HUES48 (cell line): ENCODE results near the gene DUS3L.

Source experiments
- H3K27ac ChIP-seq: one replicate; pipeline ENCODE4 v1.7.0; 2013; ENCODE audit warnings: low read depth, low read length, inconsistent platforms
- H3K27me3 ChIP-seq: 2 replicates; pipeline ENCODE4 v1.6.1; 2013; ENCODE audit warnings: mild to moderate bottlenecking, low read length; ENCODE audit not compliant: control insufficient read depth, insufficient read depth
- H3K36me3 ChIP-seq: 2 replicates; pipeline ENCODE4 v1.6.1; 2013; ENCODE audit warnings: low read length; ENCODE audit not compliant: control insufficient read depth, insufficient read depth
- H3K4me1 ChIP-seq: 2 replicates; pipeline ENCODE4 v1.6.1; 2013; ENCODE audit warnings: mild to moderate bottlenecking, low read length; ENCODE audit not compliant: control insufficient read depth, insufficient read depth
- H3K4me3 ChIP-seq: 2 replicates; pipeline ENCODE4 v1.5.1; 2013; ENCODE audit warnings: mild to moderate bottlenecking, low read depth, low read length
- H3K9ac ChIP-seq: 2 replicates; pipeline ENCODE4 v1.6.1; 2013; ENCODE audit warnings: mild to moderate bottlenecking, low read depth, low read length, moderate library complexity
- H3K9me3 ChIP-seq: 2 replicates; pipeline ENCODE4 v1.6.1; 2013; ENCODE audit warnings: low read length; ENCODE audit not compliant: control insufficient read depth, insufficient read depth

Gene DUS3L

GRCh38 chr19:5828661-5829566 is 38.0 kb upstream of the DUS3L start:
- Histone ChIP-seq H3K4me1 (peaks cover 3% of the 10 kb centered on the region; the same call in 1 of the 2 replicates), H3K9me3 (no peaks in the 10 kb centered on the region), H3K27ac (peak overlapping the region; percentile 93), H3K4me3 (peak overlapping the region; percentile 87), H3K27me3 (no peaks in the 10 kb centered on the region), H3K36me3 (no peaks in the 10 kb centered on the region), H3K9ac (peak overlapping the region; percentile 93)

DNA sequence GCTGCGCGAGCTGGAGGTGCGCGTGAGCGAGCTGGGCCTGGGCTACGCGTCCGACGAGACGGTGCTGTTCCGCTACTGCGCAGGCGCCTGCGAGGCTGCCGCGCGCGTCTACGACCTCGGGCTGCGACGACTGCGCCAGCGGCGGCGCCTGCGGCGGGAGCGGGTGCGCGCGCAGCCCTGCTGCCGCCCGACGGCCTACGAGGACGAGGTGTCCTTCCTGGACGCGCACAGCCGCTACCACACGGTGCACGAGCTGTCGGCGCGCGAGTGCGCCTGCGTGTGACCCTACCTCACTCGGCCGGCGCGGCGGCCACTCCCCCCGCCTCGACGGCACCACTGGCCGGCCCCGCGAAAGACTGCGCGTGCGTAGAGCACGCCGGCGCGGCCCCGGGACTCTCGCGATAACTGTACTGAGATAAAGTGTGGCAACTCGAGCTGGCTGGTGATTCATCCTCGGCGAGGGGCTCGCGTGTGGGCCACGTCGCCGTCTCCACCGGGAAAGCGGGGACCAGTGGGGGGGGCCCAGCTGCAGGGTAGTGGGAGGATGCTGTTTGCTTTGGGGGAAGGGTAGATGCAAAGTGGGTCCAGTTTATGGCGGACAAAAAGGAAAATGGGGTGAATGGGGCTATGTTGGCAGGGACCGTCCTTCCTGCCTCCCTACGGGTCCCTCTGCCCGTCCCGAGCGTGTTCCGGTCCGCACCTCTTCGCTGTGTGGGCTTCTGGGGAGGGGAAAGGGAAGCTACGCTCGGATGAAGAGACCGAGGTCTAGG is 37.1 kb upstream of the DUS3L start:
- peak overlapping the region; percentile 93 for H3K27ac ChIP-seq

GRCh38 chr19:5827342-5827890 is 36.5 kb upstream of the DUS3L start:
- Histone ChIP-seq H3K4me3 (peak overlapping the region; percentile 87), H3K27ac (peak overlapping the region; percentile 93), H3K4me1 (peaks cover 3% of the 10 kb centered on the region; the same call in 1 of the 2 replicates), H3K9me3 (no peaks in the 10 kb centered on the region), H3K27me3 (no peaks in the 10 kb centered on the region), H3K36me3 (no peaks in the 10 kb centered on the region), H3K9ac (no peak overlapping the region)

More for the DNA sequence above, 37.1 kb upstream of the DUS3L start:
- Histone ChIP-seq H3K4me3 (peak overlapping the region; percentile 87), H3K9me3 (no peaks in the 10 kb centered on the region), H3K36me3 (no peaks in the 10 kb centered on the region), H3K27me3 (no peaks in the 10 kb centered on the region), H3K9ac (peak overlapping the region; percentile 93), H3K4me1 (peaks cover 3% of the 10 kb centered on the region; the same call in 1 of the 2 replicates)

DNA sequence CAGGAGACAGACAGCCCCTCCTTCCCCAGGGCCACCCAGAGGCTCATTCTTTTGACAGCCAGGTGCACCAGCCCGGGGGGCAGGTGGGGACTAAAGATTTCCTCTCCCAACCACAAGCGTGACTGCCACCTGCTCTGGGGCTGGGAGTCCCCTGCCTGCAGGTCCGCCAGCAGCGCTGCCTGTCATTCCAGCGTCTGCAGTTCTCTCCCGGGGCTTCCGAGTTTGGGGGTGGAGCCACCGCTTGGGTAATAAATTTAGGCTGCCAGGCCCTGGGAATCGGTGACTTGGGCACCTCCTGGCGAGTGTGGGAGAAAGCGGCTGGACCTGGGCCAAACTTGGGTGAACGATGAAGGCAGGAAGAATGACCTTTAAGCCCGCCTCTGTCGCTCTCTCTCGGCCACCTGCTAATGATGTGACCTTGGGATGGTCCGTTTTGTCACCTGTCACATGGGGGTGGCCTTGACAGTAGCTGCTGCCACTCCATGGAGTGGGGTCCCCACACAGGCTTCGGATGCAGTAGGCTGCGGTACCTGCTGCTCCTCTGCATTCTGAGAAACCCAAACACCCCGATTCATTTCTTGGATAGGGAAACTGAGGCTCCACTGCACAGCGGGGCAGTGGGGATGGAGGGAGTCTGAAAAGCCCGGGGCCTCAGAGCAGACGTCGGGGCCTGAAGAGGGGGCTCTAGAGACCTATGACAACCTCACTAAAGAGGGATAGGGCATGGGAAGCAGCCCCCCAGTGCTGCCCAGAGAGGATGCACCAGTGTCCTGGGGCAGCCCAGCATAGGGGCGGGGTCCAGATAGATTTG is 35.8 kb upstream of the DUS3L start:
- H3K36me3 ChIP-seq: no peaks in the 10 kb centered on the region
- no peak overlapping the region; the same call in 1 of the 2 replicates for H3K4me3 ChIP-seq

DNA sequence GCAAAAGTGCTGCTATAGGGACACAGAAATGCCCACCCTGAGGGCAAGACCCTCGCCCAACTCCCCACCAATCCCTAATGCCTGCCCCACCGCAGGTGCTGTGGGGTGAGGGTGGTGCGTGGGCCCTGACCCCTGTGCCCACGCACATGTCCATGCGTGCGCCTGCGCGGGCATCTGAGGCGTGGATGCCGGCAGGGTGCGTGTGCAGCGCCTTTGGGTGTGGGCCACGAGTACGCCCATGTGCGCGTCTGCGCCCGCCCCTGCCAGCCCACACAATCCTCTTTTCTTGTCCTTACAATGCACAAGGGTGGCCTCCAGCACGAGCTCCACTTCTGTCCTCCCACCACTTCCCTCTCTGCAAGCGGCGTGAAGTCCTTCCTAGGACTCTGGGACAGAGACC is 34.2 kb upstream of the DUS3L start:
- no peaks in the 10 kb centered on the region for H3K9me3 ChIP-seq
- peaks cover 3% of the 10 kb centered on the region; the same call in 1 of the 2 replicates for H3K4me1 ChIP-seq
- H3K27ac ChIP-seq: no peak overlapping the region
- H3K4me3 ChIP-seq: no peak overlapping the region
- no peaks in the 10 kb centered on the region for H3K27me3 ChIP-seq
- no peaks in the 10 kb centered on the region for H3K36me3 ChIP-seq
- no peak overlapping the region for H3K9ac ChIP-seq

More for the DNA sequence above, 35.8 kb upstream of the DUS3L start:
- Histone ChIP-seq H3K27ac (no peak overlapping the region), H3K27me3 (no peaks in the 10 kb centered on the region), H3K9ac (no peak overlapping the region), H3K4me1 (peaks cover 3% of the 10 kb centered on the region; the same call in 1 of the 2 replicates), H3K9me3 (no peaks in the 10 kb centered on the region)

DNA sequence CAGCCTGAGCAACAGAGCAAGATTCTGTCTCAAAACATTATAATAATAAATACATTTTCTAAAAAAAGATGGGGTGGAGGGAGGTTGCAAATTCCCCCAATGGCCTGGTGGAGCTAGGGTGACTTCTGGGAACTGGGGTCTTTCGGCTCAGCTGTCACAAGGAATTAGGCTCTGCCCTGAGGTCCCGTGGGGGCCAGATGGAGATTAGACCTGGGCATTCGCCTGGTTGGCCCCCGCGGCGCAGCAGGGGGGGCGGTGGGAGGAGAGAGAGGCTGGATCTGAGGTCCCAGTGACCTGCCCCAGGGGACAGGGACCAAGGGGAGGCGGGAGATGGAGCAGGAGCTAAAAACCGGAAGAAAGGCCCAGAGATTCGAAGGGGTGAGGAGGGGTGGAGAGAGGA is 33.8 kb upstream of the DUS3L start:
- no peaks in the 10 kb centered on the region for H3K9me3 ChIP-seq
- no peak overlapping the region for H3K4me3 ChIP-seq
- H3K36me3 ChIP-seq: no peaks in the 10 kb centered on the region
- H3K4me1 ChIP-seq: peaks cover 3% of the 10 kb centered on the region; the same call in 1 of the 2 replicates
- H3K27ac ChIP-seq: no peak overlapping the region
- H3K27me3 ChIP-seq: no peaks in the 10 kb centered on the region
- H3K9ac ChIP-seq: no peak overlapping the region

DNA sequence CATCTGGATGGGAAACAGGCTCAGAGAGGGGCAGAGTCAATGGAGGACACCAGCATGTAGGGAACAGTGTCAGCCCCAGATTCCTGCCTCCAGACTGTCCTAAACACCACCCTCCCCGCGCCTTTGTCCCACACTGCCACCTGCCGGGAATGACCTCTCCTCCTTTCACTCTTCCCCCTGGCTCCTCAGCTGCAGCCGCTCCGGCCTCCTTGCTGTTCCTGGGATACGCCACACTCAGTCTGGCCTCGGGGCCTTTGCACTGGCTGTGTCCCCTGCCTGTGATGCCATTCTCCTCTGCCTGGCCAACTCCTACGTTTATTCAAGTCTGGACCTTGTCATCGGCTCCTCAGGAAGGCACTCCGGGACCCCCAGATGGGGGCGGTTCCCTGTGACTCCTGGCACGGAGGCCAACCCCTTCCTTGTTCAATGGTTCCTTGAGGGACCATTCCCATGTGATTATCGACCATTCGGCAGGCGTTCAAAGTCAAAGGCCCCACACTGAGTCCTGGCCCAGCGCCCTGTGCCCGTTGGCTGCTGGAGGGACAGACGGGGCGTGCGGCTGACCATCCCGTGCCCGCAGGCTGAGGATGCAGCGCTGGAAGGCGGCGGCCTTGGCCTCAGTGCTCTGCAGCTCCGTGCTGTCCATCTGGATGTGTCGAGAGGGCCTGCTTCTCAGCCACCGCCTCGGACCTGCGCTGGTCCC is 32.8 kb upstream of the DUS3L start:
- Histone ChIP-seq H3K9ac (no peak overlapping the region), H3K4me3 (no peak overlapping the region), H3K36me3 (no peaks in the 10 kb centered on the region), H3K4me1 (peaks cover 3% of the 10 kb centered on the region; the same call in 1 of the 2 replicates), H3K9me3 (no peaks in the 10 kb centered on the region), H3K27me3 (no peaks in the 10 kb centered on the region), H3K27ac (no peak overlapping the region)

DNA sequence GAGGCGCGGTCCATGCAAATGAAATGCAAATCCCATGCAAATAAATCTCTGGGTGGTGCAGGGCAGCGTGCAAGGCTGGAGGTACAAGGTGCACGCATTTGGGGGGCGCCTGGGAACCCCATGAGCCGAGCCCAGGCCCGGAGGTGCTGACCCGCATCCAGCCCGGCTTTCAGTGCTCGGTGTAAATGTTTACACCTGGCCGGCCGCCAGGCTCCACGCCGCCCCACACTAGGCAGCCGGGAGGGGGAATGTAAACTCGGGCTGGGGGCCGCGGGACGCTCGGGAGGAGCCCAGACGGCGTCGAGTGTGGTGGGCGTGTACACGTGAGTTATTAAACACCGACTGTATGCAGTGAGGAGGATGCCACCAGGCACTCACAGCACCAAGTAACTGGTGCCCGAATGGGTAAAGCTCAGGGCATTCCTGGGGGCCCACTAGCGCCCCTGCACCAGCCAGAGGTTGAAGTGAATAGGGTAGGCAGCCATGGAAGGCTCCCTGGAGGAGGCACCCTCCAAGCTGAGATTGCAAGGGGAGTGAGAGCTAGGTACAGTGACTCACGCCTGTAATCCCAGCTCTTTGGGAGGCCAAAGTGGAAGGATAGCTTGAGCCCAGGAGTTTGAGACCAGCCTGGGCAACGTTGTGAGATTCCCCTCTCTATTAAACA is 31.4 kb upstream of the DUS3L start:
- no peaks in the 10 kb centered on the region for H3K9me3 ChIP-seq
- no peaks in the 10 kb centered on the region for H3K27me3 ChIP-seq
- H3K4me1 ChIP-seq: peaks cover 3% of the 10 kb centered on the region; the same call in 1 of the 2 replicates
- H3K4me3 ChIP-seq: no peak overlapping the region
- H3K27ac ChIP-seq: no peak overlapping the region
- H3K9ac ChIP-seq: no peak overlapping the region
- no peaks in the 10 kb centered on the region for H3K36me3 ChIP-seq

GRCh38 chr19:5821521-5822180 is 30.7 kb upstream of the DUS3L start:
- Histone ChIP-seq H3K4me1 (peaks cover under 1% of the 10 kb centered on the region; the same call in 1 of the 2 replicates), H3K27me3 (no peaks in the 10 kb centered on the region), H3K27ac (no peak overlapping the region), H3K4me3 (no peak overlapping the region), H3K9ac (no peak overlapping the region), H3K9me3 (no peaks in the 10 kb centered on the region), H3K36me3 (no peaks in the 10 kb centered on the region)
